GM20431 (cell line): ENCODE data around the gene ZNF480.
"Not testable (repeated sequence)": the region's sequence is repeated elsewhere in the genome, so short reads cannot be mapped to it uniquely, and the experiment has no call there.

Source experiments
- in situ Hi-C: fragments of 300-500 bp; cut with MseI, MboI; formaldehyde crosslinking; loops from one replicate; pipeline ENCODE4 v1.15.0; 2020; ENCODE audit warnings: low sequenced_read_pairs; ENCODE audit not compliant: unreplicated experiment

The ZNF480 gene

GRCh38 chr19:52296773-52297600 is at the start of gene ZNF480:
Gene ZNF480, plus strand, starts transcription at chr19:52297169. Its CDS starts 3,244 bp downstream, at chr19:52300413.
- in situ Hi-C loops: no loop called here

DNA sequence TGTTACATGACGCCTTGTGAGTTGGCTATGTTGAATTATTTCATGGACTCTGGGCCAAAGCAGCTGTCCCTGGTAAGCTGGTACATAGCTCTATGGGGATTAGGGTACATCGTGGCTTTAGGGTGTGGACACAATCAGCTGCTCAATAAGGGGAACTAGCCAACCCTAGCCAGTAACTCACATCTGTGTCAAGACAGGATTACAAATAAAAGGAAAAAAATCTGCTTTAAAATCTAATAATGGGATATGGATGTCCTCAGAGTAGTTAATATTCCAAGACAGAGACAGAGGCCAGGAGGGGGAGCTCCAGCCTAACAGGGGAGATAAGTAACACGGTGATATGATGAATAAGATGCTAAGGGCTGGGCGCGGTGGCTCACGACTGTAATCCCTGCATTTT is 48.7 kb upstream of the ZNF480 start:
- in situ Hi-C loops: no loop called here

DNA sequence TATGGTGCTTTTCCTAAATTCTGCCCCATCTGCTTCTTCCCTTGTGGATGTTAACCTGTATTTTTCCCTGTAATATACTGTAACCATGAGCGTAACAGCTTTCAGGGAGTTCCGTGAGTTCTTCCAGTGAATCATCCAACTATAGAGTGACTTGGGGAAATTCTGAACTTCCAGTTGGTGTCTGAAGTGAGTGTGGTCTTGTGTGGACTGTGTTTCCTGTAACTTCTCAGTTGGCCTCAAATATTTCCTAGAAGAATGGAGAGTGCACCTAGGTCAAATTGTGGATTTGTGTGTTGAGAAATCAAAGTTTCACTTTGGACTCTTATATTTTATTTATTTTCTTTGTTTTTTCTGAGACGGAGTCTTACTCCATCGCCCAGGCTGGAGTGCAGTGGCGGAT is 38.5 kb upstream of the ZNF480 start:
- in situ Hi-C loops: no loop called here

DNA sequence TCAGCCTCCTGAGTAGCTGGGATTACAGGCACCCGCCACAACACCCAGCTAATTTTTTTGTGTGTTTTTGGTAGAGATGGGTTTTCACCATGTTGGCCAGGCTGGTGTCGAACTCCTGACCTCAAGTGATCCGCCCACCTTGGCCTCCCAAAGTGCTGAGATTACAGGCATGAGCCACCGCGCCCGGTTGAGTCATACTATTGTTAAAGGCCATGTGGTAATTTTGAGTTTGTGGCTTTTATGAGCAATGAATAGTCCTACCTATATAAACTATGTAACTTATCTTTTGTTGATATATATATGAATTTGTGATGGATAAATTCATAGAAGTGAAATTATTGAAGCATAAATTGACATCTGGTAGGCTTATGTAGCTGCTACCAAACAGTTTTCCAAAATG is 31.4 kb upstream of the ZNF480 start:
- in situ Hi-C loops: not testable (repeated sequence)

- in situ Hi-C loops: no loop called here
Observed at GRCh38 chr19:52269338-52270261, 27.4 kb upstream of the ZNF480 start, which contains the start of gene ZNF766. Gene ZNF766, plus strand, starts transcription at chr19:52269587. Its CDS starts 27 bp downstream, at chr19:52269614.

- in situ Hi-C loops: no loop called here
Observed at GRCh38 chr19:52270266-52270885, 26.6 kb upstream of the ZNF480 start.

DNA sequence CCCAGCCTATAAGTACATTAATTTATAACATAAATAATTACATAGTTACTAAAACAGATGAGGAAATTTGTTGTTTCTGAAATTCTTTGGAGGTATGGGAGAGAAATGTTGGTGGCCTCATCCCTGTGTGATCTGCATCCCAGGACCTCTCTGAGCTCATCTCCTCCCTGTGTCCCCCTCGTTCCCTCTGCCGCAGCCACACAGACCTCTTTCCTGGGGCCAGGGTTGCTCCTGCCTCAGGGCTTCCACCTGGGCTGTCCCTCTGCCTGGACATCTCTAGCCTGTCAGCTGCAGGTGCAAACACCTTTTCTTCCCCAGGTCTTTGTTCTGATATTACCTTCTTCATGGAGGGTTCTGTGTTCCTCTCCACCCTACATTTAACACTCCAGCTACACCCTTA is 23.7 kb upstream of the ZNF480 start:
- in situ Hi-C loops: no loop called here

- in situ Hi-C loops: no loop called here
Observed at GRCh38 chr19:52274191-52274590, 22.8 kb upstream of the ZNF480 start.

DNA sequence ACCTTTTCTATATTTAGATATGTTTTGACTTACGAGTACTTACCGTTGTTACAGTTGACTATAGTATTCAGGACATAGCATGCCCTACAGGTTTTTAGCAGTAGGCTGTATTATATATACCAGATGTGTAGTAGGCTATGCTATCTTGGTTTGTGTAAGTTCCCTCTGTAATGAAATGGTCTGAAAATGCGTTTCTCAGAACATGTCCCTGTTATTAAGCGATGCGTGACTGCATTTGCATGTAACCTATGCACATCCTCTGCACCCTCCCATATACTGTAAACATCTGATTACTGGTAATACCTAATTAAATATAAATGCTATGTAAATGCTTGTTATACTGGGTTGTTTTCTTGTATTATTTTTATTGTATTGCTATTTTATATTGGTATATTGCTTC is 21.0 kb upstream of the ZNF480 start:
- in situ Hi-C loops: no loop called here

DNA sequence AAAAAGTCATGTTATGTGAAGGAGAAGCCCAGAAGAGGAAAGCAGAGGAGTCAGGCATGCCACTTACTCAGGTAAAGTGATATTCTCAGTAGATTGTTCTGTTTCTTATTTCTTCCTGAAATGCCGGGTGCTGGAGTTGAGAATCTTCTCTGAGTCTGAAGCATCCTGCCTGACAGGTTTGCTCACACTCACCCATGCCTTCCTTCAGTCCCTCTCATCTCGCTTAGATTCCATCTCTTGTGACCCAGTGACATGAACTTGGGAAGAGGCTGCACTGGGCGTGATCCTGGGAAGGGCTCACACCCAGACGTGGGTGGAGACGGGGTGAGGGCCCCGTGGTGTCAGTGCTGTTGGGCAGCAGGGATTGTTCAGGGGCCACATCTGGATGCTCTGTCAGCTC is 19.5 kb upstream of the ZNF480 start:
- in situ Hi-C loops: no loop called here

DNA sequence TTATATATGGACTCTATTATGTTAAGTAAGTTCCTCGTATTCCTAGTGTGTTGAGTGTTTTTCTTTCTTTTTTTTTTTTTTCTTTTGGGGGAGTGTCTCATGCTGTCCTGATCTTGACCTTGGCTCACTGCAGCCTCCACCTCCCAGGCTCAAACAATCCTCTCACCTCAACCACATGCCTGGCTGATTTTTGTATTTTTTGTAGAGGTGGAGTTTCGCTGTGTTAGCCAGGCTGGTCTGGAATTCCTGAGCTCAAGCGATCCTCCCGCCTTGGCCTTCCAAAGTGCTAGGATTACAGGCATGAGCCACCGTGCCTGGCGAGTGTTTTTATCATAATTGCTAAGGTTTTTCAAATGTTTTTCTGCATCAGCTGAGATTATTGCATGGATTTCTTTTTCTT is 10.7 kb upstream of the ZNF480 start:
- in situ Hi-C loops: no loop called here

- in situ Hi-C loops: no loop called here
Observed at GRCh38 chr19:52291781-52292180, 5.2 kb upstream of the ZNF480 start.

DNA sequence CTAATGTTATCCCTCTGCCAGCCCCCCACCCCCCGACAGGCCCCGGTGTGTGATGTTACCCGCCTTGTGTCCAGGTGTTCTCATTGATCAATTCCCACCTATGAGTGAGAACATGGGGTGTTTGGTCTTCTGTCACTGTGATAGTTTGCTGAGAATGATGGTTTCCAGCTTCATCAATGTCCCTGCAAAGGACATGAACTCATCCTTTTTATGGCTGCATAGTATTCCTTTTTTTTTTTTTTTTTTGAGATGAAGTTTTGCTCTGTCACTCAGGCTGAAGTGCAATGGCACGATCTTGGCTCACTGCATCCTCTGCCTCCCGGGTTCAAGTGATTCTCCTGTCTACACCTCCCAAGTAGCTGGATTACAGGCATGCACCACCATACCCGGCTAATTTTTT is 4.0 kb upstream of the ZNF480 start:
- in situ Hi-C loops: not testable (repeated sequence)

DNA sequence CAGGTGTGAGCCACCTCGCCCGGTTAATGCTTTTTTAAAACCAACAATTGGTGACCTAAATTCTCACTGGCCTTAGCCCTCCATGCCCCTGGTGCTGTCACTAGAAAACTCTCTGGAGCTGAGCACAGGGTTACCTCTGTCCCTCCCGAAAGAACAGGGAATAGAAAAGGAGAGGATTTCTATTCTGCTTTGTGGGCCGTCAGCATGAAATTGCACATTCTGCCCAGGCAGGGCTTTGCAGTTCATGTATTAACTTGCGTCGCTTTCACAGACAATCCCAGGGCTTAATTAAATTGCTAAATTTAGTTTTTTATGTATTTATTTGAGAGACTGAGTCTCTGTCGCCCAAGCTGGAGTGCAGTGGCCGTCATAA is 583 bp upstream of the ZNF480 start:
- in situ Hi-C loops: no loop called here

- in situ Hi-C loops: no loop called here
Observed at GRCh38 chr19:52297601-52298364, 814 bp downstream of the ZNF480 start.

- in situ Hi-C loops: no loop called here
Observed at GRCh38 chr19:52307275-52307674, 10.3 kb downstream of the ZNF480 start.

- in situ Hi-C loops: no loop called here
Observed at GRCh38 chr19:52322429-52322828, 25.5 kb downstream of the ZNF480 start.

GRCh38 chr19:52331757-52332156 is 34.8 kb downstream of the ZNF480 start:
- in situ Hi-C loops: no loop called here

- in situ Hi-C loops: no loop called here
Observed at GRCh38 chr19:52335768-52336116, 38.8 kb downstream of the ZNF480 start.
